Caki2 (cell line): ENCODE measurements around the gene TLR9. TPM values are rescaled to one million over a fixed set of nuclear protein-coding genes. Genes with fewer than 3 reads are reported as not detected.

Source experiments
- DNase-seq: peaks from one replicate; pipeline ENCODE4 v3.0.0-alpha.2; 2015; ENCODE audit warnings: low read depth
- in situ Hi-C: cut with HindIII; loops from 2 replicates; pipeline ENCODE4 v1.10.0; 2016; ENCODE audit warnings: low sequenced_read_pairs, low pct_unique_long_range_greater_than_20kb, mixed read lengths
- total RNA-seq: library from RNA; depleted of rRNA; stranded (reverse); fragments of >200 nt; shearing (Covaris generic); gene quantifications from 2 replicates; pipeline ENCODE4 v1.2.3, GENCODE V29; 2014; ENCODE audit warnings: low replicate concordance

The TLR9 gene
- total RNA-seq, 1 experiment from 2014 or later, result not detected

GRCh38 chr3:52205727-52206372, 19.6 kb downstream of the TLR9 start:
- in situ Hi-C loops, result no loop called here
- no peak for DNase-seq

- in situ Hi-C loops, result no loop called here
- DNase-seq, result no peak
These were observed 20.9 kb downstream of the TLR9 start for GRCh38 chr3:52204337-52205073.

DNA sequence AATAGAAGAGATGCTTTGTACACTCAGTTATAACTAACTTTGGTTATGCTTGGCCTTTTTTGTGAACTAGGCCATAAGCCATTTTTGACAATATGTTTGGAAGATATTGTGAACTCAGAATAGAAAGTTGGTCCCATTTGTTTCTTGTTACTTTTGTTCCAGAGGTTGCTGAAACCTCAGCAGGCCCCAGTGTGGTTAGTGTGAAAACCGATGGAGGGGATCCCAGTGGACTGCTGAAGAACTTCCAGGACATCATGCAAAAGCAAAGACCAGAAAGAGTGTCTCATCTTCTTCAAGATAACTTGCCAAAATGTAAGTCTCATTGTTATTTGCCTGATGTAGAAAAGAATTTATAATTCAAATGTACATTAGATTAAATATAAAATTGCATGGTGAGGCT, 21.7 kb downstream of the TLR9 start:
- in situ Hi-C loops, result no loop called here
- DNase-seq, result no peak

DNA sequence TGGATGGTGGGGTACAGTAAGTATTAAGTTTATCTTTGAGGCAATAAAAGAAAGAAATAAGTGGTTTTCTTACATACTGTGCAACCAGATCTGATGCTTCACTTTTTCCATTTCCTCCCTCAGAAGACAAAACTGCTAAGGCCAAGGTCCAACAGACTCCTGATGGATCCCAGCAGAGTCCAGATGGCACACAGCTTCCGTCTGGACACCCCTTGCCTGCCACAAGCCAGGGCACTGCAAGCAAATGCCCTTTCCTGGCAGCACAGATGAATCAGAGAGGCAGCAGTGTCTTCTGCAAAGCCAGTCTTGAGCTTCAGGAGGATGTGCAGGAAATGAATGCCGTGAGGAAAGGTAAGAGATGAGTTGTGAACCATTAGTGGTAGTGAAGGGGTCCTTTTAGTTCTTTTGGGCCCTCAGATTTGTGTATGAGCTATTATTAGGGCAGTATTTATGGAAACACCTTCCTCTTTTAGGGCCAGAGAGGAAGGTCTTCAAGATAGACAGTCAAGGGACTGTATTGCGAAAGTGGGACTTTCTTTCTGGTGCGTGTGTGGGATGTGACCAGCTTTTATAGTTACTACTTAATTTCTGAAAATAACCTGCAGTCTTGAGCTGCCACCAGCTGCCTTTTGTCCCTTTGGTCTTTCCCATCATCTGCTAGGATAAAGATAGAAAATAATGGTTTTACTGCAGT, 22.9 kb downstream of the TLR9 start:
- in situ Hi-C loops, result no loop called here

GRCh38 chr3:52200981-52201679, 24.3 kb downstream of the TLR9 start:
- DNase-seq, result no peak

More for the DNA sequence above, 22.9 kb downstream of the TLR9 start:
- no peak for DNase-seq

DNA sequence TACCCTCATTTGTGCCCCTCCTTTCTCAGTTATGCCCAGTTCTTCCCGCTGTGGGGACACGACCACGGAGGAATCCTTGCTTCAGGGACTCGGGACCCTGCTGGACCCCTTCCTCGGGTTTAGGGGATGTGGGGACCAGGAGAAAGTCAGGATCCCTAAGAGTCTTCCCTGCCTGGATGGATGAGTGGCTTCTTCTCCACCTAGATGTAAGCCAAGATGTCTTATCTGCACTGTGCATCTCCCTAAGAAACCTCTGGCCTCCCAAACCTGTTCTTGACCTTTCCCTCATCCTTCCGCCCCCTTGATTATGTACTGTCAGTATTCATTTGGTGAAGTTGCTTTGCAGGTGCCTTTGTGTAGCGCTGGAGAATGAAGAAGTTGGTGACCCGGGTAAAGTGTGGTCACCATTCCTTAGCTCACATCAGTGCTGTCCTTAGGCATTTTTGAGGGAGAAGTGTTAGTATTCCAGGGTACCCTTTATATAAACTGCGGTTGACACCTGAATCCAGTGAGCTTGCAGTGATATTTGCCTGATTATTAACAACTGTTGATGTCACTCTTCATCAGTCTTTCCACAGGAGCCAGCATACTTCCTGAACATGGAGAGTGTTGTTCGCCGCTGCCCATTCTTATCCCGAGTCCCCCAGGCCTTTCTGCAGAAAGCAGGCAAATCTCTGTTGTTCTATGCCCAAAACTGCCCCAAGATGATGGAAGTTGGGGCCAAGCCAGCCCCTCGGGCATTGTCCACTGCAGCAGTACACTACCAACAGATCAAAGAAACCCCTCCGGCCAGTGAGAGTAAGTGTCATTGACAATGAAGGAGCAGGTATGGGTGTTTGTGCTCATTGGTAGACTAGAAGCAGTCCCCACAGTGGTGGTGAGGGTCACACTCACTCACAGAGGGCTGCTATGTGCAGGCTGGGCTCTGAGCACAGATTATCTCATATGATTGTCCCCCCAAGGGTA, 26.5 kb downstream of the TLR9 start:
- DNase-seq, result no peak
- in situ Hi-C loops, result no loop called here

More at GRCh38 chr3:52200981-52201679, 24.3 kb downstream of the TLR9 start:
- in situ Hi-C loops, result no loop called here

DNA sequence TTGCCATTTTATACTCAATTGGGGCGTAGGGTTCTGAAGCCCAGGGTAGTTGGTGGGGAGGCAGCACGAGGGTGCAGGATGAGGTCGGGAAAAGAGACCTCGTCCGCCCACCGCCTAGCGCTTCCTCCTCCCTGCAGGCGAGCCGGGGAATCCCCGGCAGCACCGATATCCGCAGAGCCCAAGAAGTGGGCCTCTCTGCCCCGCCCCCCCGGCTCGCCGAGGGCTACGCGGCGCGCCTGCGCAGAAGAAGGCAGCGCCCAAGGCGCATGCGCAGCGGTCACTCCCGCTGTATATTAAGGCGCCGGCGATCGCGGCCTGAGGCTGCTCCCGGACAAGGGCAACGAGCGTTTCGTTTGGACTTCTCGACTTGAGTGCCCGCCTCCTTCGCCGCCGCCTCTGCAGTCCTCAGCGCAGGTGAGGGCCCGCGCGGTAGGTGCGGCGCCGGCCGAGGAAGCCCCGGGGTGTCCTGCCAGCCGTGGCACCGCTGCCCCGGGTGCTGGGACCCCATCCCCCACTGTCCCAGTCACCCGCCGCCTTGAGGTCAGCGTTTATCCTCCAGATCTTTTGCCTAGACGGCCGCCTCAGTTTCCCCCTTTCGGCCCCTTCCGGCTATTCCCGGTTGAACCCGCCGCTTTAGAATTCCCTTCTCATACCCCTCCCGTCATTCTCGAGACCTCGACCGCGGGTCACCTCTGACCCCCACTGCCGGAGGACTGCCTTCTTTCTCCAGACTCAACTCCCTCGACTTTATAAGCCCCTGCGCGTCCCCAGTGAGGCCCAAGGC, 27.4 kb downstream of the TLR9 start, which contains the start of gene ALAS1:
ALAS1 (plus strand) TSS at position 319 of the 784 bp plus-strand sequence. CDS start 1,082 bp downstream, outside the sequence.
- in situ Hi-C loops, result no loop called here
- DNase-seq, result peak; percentile 87

DNA sequence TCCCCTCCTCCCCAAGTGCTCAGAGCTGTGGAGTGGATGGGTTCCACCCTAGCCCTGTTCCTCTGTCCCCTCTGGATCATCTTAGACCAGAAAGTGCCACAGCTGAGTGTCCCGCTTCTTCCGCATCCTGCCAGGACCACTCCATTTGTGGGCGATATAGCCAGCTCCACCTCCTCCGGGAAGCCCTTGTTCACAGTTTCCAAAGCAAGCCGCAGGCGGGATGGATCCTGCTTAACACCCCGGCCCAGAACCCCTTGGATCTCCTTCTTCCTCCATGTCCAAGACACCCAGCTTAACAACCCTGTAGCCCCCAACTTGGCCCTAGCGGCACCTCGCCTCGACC, 28.0 kb downstream of the TLR9 start:
- in situ Hi-C loops, result no loop called here
- no peak for DNase-seq

DNA sequence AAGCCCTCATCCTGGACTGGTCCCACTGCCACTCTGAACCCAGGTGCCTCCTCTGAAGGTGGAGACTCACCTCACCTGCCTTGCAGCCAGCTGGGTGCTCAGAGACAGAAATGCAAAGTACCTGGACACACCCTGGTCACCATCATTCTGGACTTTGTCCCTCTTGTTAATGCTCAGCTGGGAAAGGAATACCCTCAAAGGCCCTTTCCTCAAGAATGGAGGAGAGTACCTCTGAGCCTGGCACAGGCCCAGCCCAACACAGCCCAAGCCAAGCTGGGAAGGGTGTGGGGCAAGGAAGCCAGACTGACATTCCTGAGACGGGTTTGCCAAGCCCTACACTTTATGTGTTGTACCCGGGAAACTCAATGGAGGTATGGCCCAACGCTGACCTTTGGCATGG, 28.5 kb downstream of the TLR9 start:
- peak; percentile 2 for DNase-seq
- in situ Hi-C loops, result no loop called here

DNA sequence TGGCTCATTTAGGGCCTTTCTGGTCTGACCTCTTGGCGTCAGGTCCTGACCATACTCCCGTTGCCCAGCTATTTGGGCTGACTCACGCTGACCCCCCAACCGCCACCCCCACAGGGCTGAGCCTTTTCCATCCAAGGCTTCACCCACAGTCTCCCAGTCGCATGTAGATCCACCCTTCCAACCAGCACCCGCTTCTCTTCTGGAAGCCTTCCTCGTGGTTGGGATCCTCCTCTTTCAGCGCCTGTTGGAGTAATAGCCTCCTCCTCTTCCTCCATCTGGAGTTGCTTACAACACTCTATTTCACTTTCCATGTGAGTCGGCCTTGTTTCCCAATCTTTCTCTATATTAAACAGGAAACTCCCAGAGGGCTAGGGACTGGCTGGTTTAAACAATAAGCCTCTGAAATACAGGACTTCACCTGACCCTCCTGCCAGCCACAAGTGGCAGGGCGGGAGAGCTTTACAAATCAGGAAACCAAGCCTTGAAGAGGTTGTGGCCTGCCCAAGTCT, 29.6 kb downstream of the TLR9 start:
- in situ Hi-C loops, result no loop called here

DNA sequence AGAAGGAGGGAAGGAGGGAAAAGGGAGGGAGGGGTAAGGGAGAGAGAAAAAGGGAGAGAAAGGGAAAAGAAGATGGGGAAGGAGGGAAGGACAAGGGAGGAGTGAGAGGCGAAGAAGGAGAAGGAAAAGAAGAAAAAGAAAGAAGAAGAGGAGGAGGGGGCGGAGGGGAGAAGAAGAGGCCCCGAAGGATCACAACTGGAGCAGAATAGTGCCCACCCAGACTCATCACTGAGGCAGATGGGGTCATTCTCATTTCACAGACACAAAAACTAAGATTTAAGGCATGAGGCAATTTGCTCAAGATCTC, 30.2 kb downstream of the TLR9 start:
- no peak for DNase-seq
- in situ Hi-C loops, result no loop called here

More for the DNA sequence above, 29.6 kb downstream of the TLR9 start:
- DNase-seq, result no peak

- in situ Hi-C loops, result no loop called here
- DNase-seq, result no peak
These were observed 30.8 kb downstream of the TLR9 start for GRCh38 chr3:52194485-52195290.

GRCh38 chr3:52193065-52193464, 32.4 kb downstream of the TLR9 start:
- in situ Hi-C loops, result no loop called here
- no peak for DNase-seq

- in situ Hi-C loops, result no loop called here
- DNase-seq, result no peak
These were observed 33.8 kb downstream of the TLR9 start for GRCh38 chr3:52191663-52192062.

DNA sequence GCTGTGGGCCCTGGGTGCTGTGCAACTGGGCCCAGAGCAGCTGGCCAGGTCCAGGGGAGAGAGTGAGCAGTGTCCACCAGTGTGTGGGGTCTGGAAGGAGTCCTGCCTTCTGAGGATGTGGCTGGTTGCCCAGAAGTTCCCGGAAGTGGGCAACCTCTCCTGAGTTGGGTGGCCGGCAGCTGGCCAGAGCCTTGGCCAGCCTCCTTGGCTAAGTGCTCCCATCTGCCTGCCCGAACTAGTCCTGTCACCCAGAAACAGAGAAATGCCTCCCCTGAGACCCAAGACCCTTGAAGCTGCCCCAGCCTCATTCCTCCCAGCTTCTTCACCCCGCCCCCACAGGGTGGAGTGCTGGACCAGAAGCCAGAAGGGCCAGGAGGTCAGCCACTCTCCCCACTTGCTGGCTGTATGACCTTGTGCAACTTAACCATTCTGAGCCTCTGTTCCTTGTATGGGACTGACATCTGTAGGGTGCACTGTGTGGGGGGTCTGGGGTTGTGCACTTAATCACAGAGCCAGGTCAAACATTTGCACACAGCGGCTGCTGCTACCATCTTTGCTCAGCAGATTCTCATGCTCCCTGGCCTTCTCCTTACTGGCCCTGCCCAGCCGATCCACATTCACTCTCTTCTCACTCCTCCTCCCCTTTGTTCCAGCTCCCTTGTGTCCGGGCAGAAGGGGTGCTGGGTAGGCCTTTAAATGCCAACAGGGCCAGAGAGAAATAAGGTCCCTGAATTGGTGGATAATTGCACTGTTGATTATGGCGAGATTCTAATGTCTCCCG, 35.0 kb downstream of the TLR9 start:
- no peak for DNase-seq
- in situ Hi-C loops, result no loop called here

DNA sequence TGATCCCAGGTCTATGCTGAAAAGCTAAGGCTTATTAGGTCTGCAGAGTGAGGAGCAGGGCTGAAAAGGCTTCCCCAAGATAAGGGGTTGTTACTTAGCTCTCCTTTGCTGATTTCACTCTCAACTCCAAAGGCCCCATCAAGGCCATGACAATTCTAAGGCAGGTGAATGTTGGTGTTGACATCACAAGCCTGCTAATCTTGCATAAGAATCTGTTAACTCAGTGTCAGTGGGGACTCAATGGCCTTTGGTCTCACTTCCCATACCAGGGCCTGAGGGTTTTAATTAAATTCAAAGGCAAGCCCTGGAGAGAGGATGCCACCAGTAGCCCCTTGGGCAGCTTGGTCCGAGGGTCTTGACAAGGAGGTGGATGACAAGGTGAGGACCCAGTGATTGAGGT, 36.9 kb downstream of the TLR9 start:
- DNase-seq, result no peak
- in situ Hi-C loops, result no loop called here
